ENCODE measurements around the gene USHBP1.

USHBP1 gene

DNA sequence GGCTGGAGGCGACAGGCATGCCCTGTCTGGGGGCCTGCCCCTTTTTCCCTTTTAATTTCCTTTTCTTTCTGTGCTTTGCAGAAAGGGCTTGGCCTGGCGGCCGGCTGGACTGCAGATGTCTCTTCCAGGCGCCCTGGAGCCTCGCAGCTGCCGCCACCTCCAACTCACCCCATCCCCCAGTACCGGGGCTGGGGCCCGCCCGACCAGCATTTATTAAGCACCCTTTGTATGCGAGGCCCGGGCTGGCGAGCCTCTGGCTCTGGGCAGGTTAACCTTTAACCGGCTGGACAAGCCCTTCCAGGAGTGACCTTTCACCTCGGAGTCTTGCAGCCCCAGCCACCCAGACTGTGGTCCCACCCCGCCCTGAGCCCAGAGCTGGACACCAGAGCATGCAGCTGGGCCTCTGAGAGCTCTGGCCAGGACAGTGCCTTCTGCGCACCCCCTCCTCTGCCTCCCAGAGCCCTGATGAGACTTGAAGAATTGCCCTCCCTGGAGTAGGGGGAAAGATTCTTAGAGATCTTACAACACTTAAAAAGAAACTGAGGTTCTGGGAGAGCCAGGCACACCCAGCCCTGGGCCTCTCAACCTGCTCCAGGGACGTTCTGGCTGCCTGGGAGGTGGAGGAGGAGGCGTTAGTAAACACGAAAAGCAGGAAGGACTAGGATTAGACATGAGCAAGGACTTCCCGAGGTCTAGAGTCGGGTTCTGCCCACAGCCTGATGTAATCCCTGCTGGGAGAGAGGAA, 17.7 kb downstream of the USHBP1 start:
- TF ChIP-seq REST (IDR thresholded peaks at IDR 0.05; ENCODE audit: insufficient replicate concordance, low read depth): no peak
- Histone ChIP-seq H3K27me3 (ENCODE audit: insufficient read depth, poor library complexity, severe bottlenecking) (no peaks in the 10 kb centered on the region), H3K4me3 (replicated peaks; ENCODE audit: insufficient read depth, low read length) (peak overlapping the region; percentile 47), H3K27ac (replicated peaks) (peak overlapping the region; percentile 95)
- no peak for DNase-seq (ENCODE audit: low read depth in 1 of 2, low spot score in 1 of 2)

DNA sequence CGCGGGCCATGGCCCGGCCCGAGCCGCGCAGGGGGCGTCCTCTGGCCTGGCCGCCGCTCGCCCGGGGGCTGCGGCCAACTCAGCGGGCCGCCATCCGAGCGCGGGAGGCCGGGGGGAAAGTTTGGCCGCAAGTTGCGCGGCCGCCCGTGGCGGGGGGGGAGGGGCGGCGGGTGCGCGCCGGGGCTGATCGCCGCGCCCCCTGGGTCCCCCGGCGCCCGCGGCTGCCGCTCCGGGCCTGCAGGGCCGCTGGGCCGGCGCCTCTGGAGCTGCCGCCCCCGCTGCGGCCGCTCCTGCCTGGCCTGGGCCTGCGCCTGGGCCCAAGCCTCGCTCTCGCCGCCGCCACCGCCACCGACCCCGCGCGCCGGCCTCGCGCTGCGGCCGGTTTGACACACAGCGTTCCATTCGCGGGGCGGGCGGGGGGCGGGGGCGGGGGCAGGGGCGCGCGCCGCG, 19.0 kb downstream of the USHBP1 start, which contains the start of gene NR2F6:
TSS of gene NR2F6 (minus strand) at position 385 of the 450 bp plus-strand sequence. CDS start 699 bp downstream, outside the sequence.
- no peak for TF ChIP-seq REST (IDR thresholded peaks at IDR 0.05; ENCODE audit: insufficient replicate concordance, low read depth)
- TF ChIP-seq POLR2AphosphoS5 (IDR thresholded peaks at IDR 0.05; ENCODE audit: low read depth): no peak
- TF ChIP-seq GABPA (IDR thresholded peaks at IDR 0.05; ENCODE audit: low read depth): no peak
- TF ChIP-seq SPI1 (IDR thresholded peaks at IDR 0.05; ENCODE audit: borderline replicate concordance, low read depth): no peak
- TF ChIP-seq, protein P1, sequence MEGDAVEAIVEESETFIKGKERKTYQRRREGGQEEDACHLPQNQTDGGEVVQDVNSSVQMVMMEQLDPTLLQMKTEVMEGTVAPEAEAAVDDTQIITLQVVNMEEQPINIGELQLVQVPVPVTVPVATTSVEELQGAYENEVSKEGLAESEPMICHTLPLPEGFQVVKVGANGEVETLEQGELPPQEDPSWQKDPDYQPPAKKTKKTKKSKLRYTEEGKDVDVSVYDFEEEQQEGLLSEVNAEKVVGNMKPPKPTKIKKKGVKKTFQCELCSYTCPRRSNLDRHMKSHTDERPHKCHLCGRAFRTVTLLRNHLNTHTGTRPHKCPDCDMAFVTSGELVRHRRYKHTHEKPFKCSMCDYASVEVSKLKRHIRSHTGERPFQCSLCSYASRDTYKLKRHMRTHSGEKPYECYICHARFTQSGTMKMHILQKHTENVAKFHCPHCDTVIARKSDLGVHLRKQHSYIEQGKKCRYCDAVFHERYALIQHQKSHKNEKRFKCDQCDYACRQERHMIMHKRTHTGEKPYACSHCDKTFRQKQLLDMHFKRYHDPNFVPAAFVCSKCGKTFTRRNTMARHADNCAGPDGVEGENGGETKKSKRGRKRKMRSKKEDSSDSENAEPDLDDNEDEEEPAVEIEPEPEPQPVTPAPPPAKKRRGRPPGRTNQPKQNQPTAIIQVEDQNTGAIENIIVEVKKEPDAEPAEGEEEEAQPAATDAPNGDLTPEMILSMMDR (IDR thresholded peaks at IDR 0.05; ENCODE audit: insufficient read depth, low read length): no peak
- no peak for DNase-seq (ENCODE audit: low read depth in 1 of 2, low spot score in 1 of 2)
- H3K27ac ChIP-seq (replicated peaks): peak within 1 kb of the TSS; percentile 95
- H3K4me3 ChIP-seq (replicated peaks; ENCODE audit: insufficient read depth, low read length): peak within 1 kb of the TSS; percentile 67
- H3K27me3 ChIP-seq (ENCODE audit: insufficient read depth, poor library complexity, severe bottlenecking): no peaks in the 10 kb centered on the region

GRCh38 chr19:17244618-17245534, 19.7 kb downstream of the USHBP1 start:
- peak overlapping the region; percentile 67 for H3K4me3 ChIP-seq (replicated peaks; ENCODE audit: insufficient read depth, low read length)
- no peak for DNase-seq (ENCODE audit: low read depth in 1 of 2, low spot score in 1 of 2)
- H3K27ac ChIP-seq (replicated peaks): 0 out of 2 replicates have a peak overlapping the region, but pooled peaks have one; percentile 18
- TF ChIP-seq REST (IDR thresholded peaks at IDR 0.05; ENCODE audit: insufficient replicate concordance, low read depth): no peak
- no peak for TF ChIP-seq SPI1 (IDR thresholded peaks at IDR 0.05; ENCODE audit: borderline replicate concordance, low read depth)
- TF ChIP-seq POLR2AphosphoS5 (IDR thresholded peaks at IDR 0.05; ENCODE audit: low read depth): no peak
- no peak for TF ChIP-seq GABPA (IDR thresholded peaks at IDR 0.05; ENCODE audit: low read depth)
- TF ChIP-seq, protein P1 (IDR thresholded peaks at IDR 0.05; ENCODE audit: insufficient read depth, low read length): no peak
- H3K27me3 ChIP-seq (ENCODE audit: insufficient read depth, poor library complexity, severe bottlenecking): no peaks in the 10 kb centered on the region

All from HL-60 (cell line).